GM19328 (cell line): Measurements from ENCODE around the gene RESF1.
A peak's percentile ranks its signal among the peaks of the same experiment; 100 is the strongest.
"Not testable (repeated sequence)": the region's sequence is repeated elsewhere in the genome, so short reads cannot be mapped to it uniquely, and the experiment has no call there.

Experiments
- ATAC-seq: cut with Tn5 transposase; IDR thresholded peaks from one replicate; pipeline ENCODE4 v1.9.1; 2021; ENCODE audit warnings: mild to moderate bottlenecking, moderate library complexity; ENCODE audit not compliant: unreplicated experiment

RESF1 gene, protein sequence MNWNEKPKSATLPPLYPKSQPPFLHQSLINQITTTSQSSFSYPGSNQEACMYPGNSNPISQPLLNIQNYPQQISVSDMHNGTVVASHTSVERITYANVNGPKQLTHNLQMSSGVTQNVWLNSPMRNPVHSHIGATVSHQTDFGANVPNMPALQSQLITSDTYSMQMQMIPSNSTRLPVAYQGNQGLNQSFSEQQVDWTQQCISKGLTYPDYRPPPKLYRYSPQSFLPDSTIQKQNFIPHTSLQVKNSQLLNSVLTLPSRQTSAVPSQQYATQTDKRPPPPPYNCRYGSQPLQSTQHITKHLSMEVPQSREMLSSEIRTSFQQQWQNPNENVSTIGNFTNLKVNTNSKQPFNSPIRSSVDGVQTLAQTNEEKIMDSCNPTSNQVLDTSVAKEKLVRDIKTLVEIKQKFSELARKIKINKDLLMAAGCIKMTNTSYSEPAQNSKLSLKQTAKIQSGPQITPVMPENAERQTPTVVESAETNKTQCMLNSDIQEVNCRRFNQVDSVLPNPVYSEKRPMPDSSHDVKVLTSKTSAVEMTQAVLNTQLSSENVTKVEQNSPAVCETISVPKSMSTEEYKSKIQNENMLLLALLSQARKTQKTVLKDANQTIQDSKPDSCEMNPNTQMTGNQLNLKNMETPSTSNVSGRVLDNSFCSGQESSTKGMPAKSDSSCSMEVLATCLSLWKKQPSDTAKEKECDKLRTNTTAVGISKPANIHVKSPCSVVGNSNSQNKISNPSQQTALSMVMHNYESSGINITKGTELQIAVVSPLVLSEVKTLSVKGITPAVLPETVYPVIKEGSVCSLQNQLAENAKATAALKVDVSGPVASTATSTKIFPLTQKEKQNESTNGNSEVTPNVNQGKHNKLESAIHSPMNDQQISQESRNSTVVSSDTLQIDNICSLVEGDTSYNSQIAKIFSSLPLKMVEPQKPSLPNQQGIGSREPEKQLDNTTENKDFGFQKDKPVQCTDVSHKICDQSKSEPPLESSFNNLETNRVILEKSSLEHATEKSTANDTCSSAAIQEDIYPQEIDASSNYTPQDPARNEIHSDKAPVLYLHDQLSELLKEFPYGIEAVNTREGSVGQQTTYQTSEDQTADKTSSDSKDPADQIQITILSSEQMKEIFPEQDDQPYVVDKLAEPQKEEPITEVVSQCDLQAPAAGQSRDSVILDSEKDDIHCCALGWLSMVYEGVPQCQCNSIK (N-terminal part only)

DNA sequence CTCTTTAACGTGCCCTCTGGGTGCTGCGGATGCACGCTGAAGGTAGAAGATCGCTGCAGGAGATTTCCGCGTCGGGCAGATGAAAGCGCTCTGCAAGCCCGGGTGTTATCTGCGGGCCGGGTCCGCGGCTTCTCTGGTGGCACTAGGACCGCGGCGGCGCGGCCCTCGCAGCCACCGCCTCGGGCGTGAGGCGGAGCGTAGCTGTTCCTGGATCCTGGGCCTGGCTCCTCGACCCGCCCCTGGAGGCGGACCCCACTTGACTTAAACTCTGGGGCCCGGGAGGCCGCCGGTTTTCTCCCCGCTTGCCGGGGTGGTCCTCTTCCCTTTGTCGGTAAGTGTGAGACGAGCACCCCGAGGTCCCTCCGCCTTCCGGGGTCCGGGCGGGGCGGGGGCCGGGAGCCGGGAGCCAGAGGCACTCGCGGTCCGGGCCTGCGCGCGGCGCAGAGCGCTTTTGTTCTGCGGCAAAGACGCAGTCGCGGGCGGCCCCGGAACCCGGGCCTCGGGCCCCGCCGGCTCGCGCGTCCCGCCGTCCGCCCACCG is at the start of gene RESF1:
Gene RESF1, plus strand, starts transcription at position 255 of the 540 bp plus-strand sequence. CDS start 21,541 bp downstream, outside the sequence.
- peak; percentile 86 for ATAC-seq

DNA sequence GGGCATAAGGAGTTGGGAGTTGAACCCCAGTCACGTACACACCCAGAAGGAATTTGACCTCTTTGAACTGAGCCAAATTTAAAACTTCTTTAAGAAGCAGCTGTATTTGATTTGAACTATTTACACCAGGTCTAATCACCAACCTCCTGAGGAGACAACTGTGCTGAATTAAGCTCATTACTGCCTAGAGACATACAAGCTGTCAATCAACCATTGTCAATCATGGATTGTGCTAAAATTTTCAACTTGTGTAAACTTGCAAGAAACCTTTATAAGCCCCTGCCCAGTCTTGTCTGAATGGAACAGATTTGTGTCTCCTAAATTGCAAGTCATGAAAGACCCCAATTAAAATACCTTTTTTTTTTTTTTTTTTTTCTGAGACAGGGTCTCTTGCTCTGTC is 44.3 kb upstream of the RESF1 start:
- no peak for ATAC-seq

DNA sequence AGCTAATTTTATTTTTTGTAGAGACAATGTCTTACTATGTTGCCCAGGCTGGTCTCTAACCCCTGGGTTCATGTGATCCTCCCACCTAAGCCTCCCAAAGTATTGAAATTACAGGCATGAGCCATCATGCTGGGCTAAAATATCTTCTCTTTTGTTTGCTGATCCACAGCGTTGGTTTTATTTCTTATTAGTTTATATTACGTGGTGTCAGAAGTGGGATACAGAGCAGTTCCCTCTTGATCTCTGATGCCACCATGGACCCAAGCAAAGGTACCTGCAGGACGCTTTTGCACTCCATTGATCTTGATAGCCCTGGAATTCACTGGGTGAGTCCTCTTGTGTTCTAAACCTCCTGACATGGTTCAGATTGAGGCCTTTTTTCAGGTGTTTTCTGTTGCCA is 43.8 kb upstream of the RESF1 start:
- no peak for ATAC-seq

DNA sequence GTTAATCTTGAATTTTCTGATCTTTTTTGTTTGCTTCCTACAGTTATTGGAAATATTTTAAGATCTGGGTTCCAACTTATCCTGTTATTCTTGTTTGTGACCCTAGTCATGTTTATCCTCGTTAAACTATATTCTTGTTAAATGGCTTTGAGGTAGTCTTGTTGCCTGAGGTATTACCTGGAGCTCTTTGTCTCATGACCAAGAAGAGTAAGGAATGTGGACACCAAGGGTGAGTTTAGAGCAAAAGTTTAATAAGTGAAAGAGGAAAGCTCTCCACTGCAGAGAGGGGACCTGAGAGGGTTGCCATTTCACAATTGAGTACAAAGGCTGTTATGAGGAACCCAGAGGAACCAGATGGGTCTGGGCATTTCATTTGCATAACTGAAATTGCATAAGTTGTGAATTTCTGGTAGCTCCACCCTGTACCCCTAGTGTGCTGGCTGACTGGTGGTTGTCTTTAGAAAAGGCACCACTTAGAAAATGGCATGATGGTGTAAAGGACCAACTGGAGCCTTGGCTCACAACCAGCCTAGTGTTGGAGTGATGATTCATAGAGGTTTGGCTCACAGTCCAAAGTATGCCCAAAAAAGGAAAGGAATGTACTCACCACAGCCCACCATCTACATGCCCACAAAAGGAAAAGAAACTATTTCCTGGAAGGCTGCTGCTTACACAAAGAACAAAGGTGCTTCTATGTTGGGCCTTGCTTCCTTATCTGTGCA is 36.7 kb upstream of the RESF1 start:
- no peak for ATAC-seq

DNA sequence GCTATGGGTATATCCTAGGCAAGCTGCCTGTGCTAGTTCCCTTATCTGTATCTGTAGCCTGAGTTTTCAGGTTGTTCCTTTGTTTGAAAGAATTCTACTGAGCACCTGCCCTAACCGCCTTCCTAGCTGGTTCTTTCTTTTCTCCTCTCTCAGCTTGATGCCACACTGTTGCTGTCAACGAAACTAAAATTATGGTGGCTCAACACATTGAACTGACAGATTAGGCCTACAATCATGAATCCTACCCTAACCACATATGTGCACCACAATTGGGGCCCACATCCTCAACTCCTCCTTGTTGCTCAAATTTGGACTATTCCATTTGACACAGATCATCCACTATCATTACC is 36.2 kb upstream of the RESF1 start:
- ATAC-seq, result no peak

DNA sequence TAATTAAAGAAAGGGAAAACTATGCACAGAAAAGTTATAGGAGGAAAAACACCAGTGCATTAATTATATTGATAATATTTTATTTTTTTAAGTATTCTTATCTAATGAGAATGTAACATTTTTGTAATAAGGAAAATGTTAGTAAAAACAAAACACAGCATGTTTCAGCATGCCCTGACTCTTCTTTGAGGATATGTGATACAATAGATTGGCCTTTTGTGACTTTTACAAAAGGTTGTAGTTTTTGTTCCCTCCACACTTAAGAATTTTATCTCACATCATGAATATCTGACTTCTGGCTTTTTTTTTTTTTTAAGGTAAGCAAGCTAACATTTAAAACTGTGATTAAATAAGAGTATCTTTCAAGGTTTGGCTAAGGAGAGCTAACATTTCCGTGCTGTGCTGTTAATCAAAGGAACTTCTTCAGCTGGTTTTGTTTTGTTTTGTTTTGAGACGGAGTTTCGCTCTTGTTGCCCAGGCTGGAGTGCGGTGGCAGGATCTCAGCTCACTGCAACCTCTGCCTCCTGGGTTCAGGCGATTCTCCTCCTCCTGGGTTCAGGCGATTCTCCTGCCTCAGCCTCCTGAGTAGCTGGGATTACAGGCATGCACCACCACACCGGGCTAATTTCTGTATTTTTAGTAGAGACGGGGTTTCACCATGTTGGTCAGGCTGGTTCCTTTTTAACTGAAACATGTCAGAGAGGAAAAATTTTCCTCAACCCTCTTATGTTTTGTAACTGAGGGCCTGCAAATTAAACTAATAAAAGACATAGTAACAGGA is 30.8 kb upstream of the RESF1 start:
- no peak for ATAC-seq

DNA sequence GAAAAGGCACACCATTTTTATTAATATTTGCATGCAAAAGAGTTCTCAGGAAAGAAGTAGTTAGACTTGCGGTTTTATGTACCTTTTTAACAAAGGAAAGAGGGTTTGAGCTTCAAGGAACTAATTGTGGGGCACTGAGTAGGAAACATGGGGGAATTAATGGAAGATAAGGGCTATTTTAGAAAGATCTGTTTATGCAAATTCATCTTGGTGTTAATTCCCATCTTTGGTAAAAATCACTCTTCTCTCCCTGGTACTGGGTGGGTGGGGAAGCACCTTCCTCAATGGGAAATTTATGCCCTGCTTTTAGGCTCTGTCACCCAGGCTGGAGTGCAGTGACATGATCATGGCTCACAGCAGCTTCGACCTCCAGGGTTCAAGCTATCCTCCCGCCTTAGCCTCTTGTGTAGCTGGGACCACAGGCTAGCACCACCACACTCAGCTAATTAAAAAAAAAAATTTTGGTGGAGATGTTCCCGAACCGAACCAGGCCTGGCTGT is 30.1 kb upstream of the RESF1 start:
- no peak for ATAC-seq

DNA sequence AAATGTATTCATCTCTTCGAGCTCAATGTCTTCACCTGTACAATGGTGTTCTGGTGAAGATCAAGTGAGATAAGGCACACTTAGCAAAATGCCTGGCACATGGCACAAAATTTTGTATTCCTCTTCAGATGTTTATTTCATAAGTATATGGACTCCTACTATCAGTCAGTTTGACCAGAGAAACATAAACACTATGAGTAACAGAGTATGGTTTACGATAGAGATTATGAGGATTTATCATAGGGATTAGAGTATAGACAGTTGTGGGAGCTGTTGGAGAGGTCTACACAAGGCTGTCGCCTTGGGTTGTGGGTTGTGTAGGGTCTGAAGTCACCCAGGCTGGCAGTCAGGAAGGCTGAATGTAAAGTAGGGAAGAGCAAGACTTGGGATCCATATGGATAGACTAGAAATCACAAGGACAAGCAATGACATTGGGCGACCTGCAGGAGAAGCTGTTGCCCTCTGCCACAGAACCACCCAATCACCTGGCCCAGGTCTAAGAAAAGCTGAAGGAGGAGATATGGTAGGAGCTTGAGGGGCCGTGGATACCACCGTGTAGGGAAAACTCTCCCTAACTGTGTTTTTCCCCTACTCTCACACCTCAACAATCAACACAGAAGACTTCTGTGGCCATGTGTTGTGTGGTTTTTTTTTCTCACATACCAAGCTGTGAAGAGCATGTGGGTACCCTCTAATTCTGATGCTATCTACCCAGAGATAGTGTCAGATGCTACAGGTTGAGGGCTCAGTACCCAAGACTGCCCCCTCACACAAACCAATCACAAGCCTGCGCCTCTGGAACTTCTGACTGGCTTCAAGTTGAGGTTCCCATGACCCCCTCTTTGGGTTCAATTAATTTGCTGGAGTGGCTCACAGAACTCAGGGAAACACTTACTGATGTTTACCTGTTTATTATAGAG is 27.2 kb upstream of the RESF1 start:
- ATAC-seq, result no peak

DNA sequence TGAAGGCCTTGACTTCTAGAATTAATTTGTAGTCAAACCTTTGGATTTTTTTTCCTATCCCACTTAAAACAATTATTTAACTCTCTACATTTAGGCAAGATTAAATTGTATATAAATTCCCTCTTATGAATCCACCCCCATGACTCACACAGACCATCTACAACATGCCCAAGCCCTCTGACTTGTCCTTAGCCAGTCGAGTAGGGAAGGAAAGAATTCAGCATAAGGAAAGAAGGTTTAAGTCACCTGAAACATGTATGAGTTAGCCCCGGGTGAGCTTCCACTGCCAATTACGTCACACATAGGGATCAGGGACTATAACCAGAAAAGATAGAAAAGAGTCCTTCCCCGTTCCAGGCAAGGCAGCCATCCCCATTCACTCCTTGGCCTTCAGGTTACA is 14.9 kb upstream of the RESF1 start:
- no peak for ATAC-seq

GRCh38 chr12:31947971-31948370 is 11.2 kb upstream of the RESF1 start:
- ATAC-seq, result no peak

DNA sequence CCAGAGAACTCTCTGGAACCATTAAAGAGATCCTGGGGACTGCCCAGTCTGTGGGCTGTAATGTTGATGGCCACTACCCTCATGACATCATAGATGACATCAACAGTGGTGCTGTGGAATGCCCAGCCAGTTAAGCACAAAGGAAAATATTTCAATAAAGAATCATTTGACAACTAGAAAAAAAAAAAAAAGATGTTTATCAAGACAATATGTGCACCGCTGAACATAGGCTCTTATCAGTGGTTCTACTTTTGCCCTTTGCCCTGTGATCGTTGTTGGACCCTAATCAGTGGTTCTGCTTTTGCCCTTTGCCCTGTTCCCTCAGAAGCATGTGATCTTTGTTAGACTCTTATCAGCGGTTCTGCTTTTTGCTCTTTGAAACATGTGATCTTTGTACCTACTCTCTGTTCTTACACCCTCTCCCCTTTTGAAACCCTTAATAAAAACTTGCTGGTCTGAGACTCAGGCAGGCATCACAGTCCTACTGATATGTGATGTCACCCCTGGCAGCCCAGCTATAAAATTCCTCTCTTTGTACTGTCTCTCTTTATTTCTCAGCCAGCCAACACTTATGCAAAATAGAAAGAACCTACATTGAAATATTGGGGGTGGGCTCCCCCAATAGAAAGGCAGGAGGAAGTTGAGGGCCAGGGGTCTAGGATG is 10.4 kb upstream of the RESF1 start:
- ATAC-seq, result not testable (repeated sequence)

DNA sequence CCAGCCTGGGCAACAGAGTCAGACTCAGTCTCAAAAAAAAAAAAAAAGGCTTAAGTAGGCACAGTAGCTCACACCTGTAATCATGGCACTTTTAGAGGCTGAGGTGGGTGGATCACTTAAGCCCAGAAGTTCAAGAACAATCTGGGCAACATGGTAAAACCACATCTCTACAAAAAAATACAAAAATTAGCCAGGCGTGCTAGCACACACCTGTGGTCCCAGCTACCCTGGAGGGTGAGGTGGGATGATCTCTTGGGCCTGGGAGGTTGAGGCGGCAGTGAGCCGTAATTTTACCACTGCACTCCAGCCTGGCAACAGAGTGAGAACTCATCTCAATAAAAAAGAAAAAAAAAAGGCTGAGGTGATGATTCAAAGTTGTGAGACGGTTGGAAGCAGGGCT is 9.1 kb upstream of the RESF1 start:
- no peak for ATAC-seq

DNA sequence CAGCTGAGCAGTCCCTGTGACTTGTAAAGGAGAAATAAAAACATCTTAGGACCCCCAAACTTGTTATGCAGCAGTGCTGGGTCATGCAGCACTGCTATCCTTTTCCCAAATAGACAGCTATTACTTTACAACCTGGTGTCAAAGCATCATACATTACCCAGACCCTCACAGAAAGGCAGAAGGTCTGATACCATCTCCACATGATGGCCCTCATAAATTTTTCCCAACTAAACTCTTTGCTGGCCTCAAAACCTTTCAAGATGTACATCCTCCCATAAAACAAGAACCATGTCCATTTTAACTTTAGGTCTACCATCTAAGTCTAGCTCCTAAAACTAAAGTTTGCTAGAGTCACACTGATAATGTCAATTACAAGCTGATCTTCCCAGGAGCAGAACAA is 8.7 kb upstream of the RESF1 start:
- ATAC-seq, result no peak

GRCh38 chr12:31951008-31951407 is 8.2 kb upstream of the RESF1 start:
- ATAC-seq, result no peak

DNA sequence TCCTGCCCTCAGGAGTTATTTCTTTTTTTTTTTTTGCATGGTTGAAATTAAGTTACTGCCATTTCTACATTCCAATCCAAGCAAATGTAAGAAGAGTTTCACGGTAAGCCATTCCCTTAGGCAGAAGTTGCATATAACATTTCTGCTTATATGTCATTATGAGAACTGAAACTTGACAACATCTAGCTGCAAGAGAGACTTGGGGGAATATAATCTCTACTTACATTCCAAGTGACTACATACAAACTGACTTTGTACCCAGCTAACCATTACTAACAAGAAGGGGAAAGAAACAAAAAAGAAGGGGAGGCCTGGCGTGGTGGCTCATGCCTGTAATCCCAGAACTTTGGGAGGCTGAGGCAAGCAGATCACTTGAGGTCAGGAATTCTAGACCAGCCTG is 7.3 kb upstream of the RESF1 start:
- no peak for ATAC-seq

DNA sequence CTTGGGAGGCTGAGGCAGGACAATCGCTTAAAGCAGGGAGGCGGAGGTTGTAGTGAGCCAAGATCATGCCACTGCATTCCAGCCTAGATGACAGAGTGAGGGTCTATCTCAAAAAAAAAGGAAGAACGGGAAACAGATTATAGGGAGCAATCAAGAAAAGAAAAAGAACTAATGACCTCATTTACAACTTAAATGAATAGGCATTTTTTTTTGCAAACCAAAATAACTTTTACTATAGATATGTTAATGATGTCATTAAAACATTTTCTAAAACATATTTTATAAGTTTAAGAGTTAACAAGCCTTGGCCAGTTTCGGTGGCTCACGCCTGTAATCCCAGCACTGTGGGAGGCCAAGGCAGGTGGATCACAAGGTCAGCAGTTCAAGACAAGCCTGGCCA is 6.8 kb upstream of the RESF1 start:
- no peak for ATAC-seq

- ATAC-seq, result no peak
Measured at GRCh38 chr12:31954925-31955858, 4.0 kb upstream of the RESF1 start.
